ENCODE results near the gene CSH1.
A peak's percentile ranks its signal among the peaks of the same experiment; 100 is the strongest.
"Not testable (repeated sequence)": the region's sequence is repeated elsewhere in the genome, so short reads cannot be mapped to it uniquely, and the experiment has no call there.

Gene CSH1

DNA sequence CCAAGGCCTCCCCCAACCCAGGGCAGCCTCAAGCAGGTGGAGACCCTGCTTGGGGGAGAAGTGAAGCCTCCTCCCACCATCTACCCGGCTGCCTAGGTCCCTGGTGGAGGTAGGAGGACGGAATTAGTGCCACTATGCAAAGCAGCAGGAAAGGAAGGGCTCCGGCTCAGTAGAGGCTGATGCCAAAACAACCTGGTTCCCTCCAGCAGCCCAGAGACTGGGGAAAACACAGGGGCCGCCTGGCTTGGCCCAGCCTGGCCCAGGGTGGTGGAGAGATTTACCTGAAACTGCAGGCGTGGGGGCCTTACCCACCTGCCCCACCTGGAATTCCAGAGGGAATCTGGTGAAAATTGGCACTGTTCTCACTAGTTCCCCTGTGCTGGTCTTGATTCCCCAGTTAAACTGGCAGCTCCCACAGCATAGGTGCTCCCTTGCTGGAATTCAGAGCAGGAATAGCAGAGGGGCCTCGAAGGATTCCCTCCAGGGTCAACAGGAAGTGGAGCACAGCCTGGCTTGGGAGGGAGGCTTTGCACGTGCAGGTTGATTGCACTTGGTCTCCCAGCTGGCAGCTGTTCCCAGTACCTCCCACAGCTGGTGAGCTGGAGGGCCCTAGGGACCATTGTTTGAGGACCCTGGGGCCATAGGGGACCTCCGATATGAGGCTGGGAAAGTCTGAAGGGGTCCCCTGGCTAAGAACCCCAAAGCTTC is 31.2 kb upstream of the CSH1 start:
- DNase-seq (ENCODE audit: insufficient read length, low spot score), result peak; percentile 11
- TF ChIP-seq, protein P1, sequence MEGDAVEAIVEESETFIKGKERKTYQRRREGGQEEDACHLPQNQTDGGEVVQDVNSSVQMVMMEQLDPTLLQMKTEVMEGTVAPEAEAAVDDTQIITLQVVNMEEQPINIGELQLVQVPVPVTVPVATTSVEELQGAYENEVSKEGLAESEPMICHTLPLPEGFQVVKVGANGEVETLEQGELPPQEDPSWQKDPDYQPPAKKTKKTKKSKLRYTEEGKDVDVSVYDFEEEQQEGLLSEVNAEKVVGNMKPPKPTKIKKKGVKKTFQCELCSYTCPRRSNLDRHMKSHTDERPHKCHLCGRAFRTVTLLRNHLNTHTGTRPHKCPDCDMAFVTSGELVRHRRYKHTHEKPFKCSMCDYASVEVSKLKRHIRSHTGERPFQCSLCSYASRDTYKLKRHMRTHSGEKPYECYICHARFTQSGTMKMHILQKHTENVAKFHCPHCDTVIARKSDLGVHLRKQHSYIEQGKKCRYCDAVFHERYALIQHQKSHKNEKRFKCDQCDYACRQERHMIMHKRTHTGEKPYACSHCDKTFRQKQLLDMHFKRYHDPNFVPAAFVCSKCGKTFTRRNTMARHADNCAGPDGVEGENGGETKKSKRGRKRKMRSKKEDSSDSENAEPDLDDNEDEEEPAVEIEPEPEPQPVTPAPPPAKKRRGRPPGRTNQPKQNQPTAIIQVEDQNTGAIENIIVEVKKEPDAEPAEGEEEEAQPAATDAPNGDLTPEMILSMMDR (IDR thresholded peaks at IDR 0.05; ENCODE audit: insufficient read depth, missing control alignments), result no peak
- no peak for FAIRE-seq

DNA sequence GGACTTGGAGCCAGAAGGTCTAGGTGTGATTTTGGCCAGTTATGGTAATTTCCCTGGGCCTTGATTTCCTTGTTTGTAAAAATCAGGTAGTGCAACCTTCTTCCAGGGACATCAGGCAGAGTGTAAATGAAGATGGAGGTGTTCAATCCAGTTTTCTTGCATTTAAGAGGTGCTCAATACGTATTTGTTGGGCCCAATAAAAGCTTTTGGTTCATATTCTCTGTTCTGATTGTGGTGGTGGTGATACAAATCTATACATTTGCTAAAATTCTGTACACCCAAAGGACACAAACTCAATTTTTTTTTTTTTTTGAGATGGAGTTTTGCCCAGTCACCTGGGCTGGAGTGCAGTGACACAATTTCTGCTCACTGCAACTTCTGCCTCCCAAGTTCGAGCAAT is 29.8 kb upstream of the CSH1 start:
- FAIRE-seq (no peak), DNase-seq (ENCODE audit: insufficient read length, low spot score) (no peak)
- TF ChIP-seq, protein P1 (IDR thresholded peaks at IDR 0.05; ENCODE audit: insufficient read depth, missing control alignments), result no peak

DNA sequence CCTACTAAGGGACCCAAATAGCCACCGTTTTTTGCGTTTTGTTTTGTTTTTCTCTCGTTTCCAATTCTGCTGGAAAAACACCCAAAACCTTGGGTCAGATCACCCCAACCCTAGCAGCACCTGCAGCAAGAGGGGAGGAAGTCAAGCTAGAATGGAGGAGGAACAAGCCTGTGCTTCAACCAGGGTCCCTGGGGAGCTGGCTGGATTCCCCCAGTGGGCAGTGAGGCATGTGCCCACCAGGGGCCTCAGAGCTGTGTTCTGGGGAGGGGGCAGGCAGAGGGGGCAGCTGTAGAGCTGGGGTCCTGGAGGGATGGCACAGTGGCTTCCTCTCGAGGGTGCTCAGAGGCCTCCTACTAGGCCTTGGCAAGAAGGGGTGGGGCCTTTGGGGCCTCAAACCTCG is 29.2 kb upstream of the CSH1 start:
- TF ChIP-seq, protein P1 (IDR thresholded peaks at IDR 0.05; ENCODE audit: insufficient read depth, missing control alignments), result no peak
- DNase-seq (ENCODE audit: insufficient read length, low spot score) (no peak), FAIRE-seq (no peak)

DNA sequence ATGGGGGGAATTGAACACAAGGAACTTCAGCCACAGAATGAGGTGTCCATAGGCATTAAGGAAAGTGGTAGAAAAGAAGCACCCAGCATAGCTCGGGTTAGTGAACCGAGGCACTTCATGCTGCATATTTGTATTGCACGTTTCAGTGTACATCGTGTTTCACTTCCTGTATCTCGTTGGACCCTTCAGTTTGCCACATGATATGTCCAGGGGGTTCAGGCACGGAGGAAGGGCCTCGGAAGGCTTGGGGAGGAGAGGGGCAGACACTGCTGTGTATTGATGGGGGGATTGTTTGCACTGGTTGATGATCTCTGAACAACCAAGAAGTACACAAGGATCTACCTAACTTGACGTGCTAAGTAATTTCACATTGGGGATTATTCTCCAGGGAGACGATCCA is 26.0 kb upstream of the CSH1 start:
- FAIRE-seq; DNase-seq (ENCODE audit: insufficient read length, low spot score): not testable (repeated sequence)

DNA sequence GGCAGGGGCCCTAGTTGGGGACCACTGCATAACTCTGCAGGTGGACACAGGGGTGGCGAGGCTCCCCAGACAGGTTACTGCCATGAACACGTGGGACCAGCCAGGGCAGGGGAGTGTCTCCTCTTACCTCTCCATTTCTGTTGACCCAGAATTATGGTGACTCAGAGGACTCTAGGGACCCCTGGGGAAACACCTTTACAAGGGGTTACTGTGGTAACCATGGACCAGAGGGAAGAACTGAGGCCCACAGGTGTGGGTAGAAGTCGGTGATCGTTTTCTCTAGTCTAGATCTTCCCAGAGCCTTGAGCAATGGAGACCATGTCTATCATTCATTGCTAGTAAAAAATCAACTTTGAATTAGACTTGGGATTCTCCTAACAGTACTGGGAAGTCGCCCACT is 24.4 kb upstream of the CSH1 start:
- DNase-seq (ENCODE audit: insufficient read length, low spot score); FAIRE-seq: not testable (repeated sequence)

- DNase-seq (ENCODE audit: insufficient read length, low spot score); FAIRE-seq: not testable (repeated sequence)
These were observed 23.7 kb upstream of the CSH1 start for GRCh38 chr17:63920050-63920449.

DNA sequence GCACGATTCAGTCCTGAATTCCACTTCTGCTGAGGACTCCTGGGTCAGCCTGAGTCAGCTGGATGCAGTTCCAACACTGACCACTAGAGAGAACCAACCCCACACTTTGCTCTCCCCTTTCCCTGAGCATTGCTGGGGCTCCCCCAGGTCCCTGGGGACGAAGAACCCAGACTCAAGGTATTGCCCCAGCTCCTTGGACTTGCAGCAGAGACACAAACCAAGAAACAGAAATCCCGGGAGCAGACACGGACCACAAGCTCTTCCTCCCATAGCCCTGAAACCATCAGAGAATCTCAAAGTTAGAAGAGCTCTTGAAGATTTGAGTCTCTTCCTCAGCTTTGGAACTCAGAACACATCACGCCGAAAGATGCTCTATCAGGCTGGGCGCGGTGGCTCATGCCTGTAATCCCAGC is 22.9 kb upstream of the CSH1 start:
- TF ChIP-seq, protein P1 (IDR thresholded peaks at IDR 0.05; ENCODE audit: insufficient read depth, missing control alignments), result peak; percentile 81
- no peak for FAIRE-seq
- DNase-seq (ENCODE audit: insufficient read length, low spot score), result peak; percentile 88

DNA sequence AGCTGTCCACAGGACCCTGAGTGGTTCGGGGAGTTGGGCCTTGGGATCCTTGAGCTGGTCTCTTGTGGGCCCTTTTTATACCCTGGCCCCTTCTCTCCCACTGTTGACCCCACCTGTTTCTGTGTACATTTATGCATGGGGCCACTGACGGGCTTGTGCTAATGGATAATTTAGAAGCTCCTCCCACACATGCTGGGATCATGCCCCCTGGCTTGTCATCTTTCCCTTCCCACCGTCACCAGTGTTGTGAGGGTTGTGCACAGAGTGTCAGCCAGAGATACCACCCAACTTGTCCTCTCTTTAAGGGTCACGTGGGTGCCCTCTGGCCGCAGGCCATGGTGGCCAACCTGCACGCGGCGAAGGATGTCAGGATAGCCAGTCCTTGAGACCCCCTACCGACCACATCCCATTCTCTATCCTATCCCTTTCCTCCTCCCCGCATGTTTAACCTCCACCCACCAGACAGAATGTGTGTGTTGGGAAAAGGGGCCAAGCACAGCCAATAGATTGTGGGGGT is 22.5 kb upstream of the CSH1 start, which contains the start of gene GH1:
TSS of gene GH1 (minus strand) at position 51 of the 517 bp plus-strand sequence. CDS start 63 bp downstream, outside the sequence.
- not testable (repeated sequence) for FAIRE-seq; DNase-seq (ENCODE audit: insufficient read length, low spot score)

DNA sequence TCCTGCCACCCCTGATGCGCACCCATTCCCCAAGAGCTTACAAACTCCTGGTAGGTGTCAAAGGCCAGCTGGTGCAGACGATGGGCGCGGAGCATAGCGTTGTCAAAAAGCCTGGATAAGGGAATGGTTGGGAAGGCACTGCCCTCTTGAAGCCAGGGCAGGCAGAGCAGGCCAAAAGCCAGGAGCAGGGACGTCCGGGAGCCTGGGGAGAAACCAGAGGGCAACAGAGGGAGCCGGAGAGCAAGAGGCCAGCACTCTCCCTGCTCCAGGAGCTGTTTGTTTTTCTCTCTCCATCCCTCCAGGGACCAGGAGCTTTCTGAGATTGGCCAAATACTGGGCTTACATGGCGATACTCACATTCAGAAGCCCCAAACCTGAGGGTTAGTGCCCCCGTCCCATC is 21.9 kb upstream of the CSH1 start:
- FAIRE-seq (no peak), DNase-seq (ENCODE audit: insufficient read length, low spot score) (no peak)
- TF ChIP-seq, protein P1 (IDR thresholded peaks at IDR 0.05; ENCODE audit: insufficient read depth, missing control alignments), result no peak

All from D721Med (cell line).